GM18526 (cell line): Measurements from ENCODE around the gene CBLIF.

Experiments used
- POLR2A ChIP-seq: IDR thresholded peaks from 3 replicates; pipeline ENCODE4 v1.6.1; 2011; ENCODE audit not compliant: insufficient read length; ENCODE audit errors: extremely low read depth

The CBLIF gene

DNA sequence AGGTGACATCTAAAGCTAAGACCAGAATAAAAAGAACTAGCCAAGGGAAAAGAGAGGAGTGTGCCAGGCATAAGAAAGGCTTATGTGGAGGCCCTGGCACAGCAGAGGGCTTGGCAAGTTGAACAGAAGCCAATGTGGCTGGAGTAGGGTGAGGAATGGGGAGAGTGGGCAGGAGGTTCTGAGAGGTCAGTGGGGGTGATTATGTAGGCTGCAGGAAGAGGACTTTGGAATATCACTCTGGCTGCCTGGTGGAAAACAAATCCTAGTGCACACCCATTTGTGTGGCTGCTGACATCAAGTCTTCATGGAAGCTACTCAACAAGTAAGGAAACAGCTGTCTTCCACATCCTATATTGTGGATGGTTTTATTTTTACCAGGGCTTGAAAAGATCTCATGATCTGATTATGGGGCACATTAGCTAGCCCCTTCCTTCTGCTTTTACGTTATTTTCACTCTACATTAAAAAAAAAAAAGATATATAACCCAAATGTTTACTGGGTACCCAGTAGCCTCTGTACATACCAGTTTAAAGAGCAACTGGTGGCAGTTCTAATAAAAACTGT lies 38.2 kb downstream of the CBLIF start:
- TF ChIP-seq POLR2A = no peak

DNA sequence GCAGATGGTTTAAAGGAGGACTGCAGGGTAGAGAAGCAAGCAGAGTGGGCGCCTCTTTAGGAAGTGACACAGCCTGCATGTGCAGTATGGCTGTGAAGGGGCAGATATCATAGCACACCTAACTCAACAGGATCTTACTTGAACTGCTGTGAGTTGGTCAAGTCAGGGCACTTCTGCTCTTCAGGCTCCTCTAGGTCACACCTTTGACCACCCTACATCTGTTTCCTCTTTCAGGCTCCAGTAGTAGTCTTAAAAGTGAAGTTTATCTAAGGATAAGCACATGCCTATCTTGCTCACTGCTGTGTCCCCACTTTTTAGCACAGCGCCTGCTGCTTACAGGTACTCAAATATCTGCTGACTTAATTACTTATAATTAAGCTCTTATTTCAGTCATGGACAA lies 41.2 kb downstream of the CBLIF start:
- TF ChIP-seq POLR2A = no peak

- no peak for TF ChIP-seq POLR2A
Measured at GRCh38 chr11:59802639-59803176, 42.6 kb downstream of the CBLIF start.

- no peak for TF ChIP-seq POLR2A
Measured at GRCh38 chr11:59801981-59802638, 43.2 kb downstream of the CBLIF start.

DNA sequence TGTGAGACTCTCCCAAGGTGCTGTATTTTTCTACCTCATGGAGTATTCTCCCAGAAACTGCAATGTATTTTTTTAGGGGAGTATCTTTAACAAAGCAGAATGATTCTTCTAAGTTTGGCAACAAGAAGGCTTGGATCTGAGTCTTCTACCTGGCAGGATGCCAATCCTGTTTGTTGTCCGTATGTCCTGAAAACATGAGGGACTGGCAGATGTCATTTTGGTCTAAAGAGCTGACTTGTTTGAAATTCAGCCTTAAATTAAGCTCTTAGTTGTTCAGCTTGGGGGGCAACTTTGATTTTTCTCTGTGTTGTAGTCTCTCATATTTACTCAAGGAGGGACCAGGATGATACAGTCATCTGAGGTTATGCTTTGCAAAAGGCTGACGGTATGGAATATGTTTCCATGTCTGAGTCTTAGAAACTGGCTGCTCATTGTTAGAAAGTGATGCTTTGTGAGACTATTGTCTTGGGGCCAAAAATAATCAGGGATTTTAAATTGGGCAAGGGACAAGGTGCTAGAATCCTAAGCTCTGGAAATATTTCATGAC lies 44.1 kb downstream of the CBLIF start:
- TF ChIP-seq POLR2A = no peak

- TF ChIP-seq POLR2A = no peak
Measured at GRCh38 chr11:59800390-59801025, 44.8 kb downstream of the CBLIF start.

DNA sequence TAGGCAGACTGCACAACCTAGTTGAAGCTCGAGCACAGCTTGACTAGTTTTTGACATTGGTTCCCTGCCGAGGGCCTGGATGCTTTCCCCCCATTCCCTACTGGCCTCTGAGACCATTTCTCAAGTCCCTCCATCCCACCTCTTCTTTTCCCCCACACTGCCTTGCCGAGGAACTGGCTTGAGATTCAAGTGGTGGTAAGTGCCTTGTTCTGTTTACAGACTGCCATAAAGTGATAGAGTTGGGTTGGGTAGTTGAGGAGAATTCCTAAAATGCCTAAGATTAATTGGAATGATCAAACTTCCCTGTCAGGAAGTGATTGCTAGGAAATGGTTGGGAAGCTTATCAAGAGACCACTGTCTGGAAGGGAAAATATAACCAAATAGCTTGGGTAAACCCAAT lies 50.9 kb downstream of the CBLIF start:
- TF ChIP-seq POLR2A = no peak

- TF ChIP-seq POLR2A = no peak
Measured at GRCh38 chr11:59792507-59792906, 52.8 kb downstream of the CBLIF start.

DNA sequence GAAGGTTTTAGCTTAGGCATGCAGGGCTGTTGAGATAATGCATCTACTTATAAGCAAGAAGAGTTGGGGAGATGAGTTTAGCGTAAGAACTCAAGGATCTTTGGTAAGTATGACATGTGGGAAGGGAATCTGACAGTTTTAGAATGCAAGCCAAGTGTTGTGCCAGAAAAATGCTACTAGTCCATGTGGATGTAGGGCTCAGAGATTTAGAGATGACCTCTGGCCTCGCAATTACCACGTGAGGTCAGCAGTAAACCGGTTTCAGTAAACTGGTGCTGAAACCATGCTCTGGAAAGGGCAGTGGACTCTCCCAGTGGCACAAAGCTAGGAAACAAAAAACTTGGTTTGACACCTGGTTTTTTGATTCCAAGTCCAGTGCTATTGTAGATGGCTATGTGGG lies 53.7 kb downstream of the CBLIF start:
- TF ChIP-seq POLR2A = no peak

DNA sequence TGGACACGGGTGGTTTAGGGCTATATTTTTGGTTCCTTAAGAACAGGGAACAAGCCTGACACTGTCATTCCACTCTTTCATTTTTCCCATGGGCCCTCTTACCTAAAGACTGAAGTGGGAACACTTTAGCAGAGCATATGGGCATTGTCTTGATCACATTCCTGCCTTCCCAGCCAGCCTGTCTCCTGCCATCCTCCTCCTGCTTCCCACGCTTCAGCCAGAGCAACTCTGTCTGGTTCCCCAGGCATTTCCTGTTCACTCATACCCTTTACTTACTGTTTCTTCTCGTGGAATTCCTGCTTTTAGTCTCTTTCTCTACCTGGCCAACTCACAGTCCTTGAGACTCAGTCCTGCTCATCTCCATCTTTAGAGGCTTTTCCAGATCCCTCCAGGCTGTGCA lies 57.5 kb downstream of the CBLIF start:
- no peak for TF ChIP-seq POLR2A

- TF ChIP-seq POLR2A = no peak
Measured at GRCh38 chr11:59787255-59787588, 58.1 kb downstream of the CBLIF start.

GRCh38 chr11:59785818-59786217 lies 59.5 kb downstream of the CBLIF start:
- TF ChIP-seq POLR2A = no peak

GRCh38 chr11:59783632-59784090 lies 61.6 kb downstream of the CBLIF start:
- no peak for TF ChIP-seq POLR2A

DNA sequence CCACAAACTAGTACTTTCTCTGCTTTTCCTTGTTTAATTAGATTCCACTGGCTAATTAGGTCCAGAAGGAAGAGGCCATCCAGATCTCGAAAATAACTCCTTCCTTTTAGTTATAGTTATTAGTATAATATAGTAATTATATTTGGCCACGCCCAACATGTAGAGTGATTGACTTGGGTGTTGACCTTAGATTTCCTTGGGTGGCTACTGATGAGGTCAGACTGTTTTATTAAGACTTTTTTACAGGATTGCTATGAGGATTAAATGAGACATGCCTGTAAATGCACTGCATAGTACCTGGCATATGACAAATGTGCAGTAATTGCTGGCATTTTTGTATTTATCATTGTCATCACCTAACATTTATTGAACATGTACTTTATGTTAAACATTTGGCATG lies 63.2 kb downstream of the CBLIF start:
- no peak for TF ChIP-seq POLR2A

DNA sequence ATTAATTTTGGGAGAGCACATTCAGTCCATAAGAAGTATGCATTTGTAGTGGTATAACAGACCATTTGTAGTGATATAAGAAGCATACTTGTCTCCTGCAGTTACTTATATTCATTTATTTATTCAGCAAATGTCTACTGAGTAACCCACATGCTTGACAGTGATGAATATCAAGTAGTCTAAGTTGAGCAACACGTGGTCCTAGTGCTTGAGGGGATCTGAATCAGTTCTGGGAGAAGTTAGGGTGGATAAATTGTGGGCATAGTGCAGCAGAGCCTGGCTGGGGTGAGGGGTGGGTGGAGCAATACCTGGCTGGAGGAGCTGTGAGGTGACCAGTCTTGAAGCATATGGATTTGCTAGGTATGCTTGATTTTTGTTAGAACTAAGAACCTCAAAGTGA lies 65.8 kb downstream of the CBLIF start:
- TF ChIP-seq POLR2A = no peak
